Mesothelial cell of epicardium (in vitro differentiated cells): Measurements from ENCODE around the gene LTBP1. TPM values are rescaled to one million over a fixed set of nuclear protein-coding genes. Genes with fewer than 3 reads are reported as not detected.

Experiments used
- DNase-seq, 2 experiments: peaks; one replicate each; pipeline ENCODE4 v3.0.0; 2021; ENCODE audit warnings: low spot score in 2 of 2; ENCODE audit not compliant: unreplicated experiment in 2 of 2
- H3K27ac Mint-ChIP-seq: 2 replicates; pipeline ENCODE4 v1.8.0; 2021; ENCODE audit warnings: mixed read lengths
- H3K27me3 Mint-ChIP-seq: 2 replicates; pipeline ENCODE4 v1.8.0; 2021; ENCODE audit warnings: low read depth, mixed read lengths
- H3K36me3 Mint-ChIP-seq: 2 replicates; pipeline ENCODE4 v1.8.0; 2021; ENCODE audit warnings: mixed read lengths
- H3K4me1 Mint-ChIP-seq: 2 replicates; pipeline ENCODE4 v1.8.0; 2021; ENCODE audit warnings: mixed read lengths
- H3K4me3 Mint-ChIP-seq: 2 replicates; pipeline ENCODE4 v1.8.0; 2021; ENCODE audit warnings: mild to moderate bottlenecking, moderate library complexity, mixed read lengths
- H3K9me3 Mint-ChIP-seq: 2 replicates; pipeline ENCODE4 v1.8.0; 2021; ENCODE audit warnings: mixed read lengths
- total RNA-seq: library from RNA; stranded (reverse); gene quantifications from 3 replicates; pipeline ENCODE4 v1.2.1, GENCODE V29; 2021
- TF ChIP-seq, protein P1 (sequence below): fragments of 200-600 bp; sonication (generic); IDR thresholded peaks from one replicate; pipeline ENCODE4 v1.5.0; 2021; ENCODE audit warnings: antibody characterized with exemption; ENCODE audit not compliant: unreplicated experiment

Gene LTBP1
- total RNA-seq, 1 donor from 2014 or later = 80.2 TPM

DNA sequence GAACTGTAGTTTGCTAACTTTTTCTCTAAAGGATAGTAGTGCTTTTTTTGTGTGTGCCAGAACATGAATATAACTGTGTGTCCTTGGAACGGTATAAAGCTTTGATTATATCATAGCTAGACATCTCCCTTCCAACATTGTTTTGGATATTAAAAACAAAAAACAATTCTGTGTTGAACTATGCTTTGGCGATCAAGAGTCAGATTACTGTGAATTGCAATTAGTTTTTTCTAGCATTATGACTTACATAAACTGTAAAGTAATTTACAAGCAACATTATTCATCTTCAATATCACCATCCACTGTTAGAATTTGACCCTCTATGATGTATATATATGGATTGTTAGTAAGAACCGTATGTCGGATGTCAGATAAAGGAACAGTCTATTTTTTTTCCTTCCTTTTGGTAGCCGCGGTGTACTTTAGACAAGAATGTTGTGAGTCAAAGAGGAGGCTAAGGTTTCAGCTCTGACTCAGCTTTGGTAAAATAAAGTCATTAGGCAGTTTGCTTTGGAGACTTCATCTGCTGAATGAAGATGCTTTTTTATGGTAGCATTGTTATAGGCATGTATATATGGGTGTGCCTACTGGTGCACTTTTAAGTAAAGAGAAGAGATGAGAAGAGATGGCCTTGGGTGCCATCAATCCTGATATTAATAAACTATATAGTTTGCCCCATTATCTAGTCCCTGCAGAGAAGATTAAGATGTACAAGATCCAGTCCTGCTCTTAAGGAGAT, 76.4 kb downstream of the LTBP1 start:
- TF ChIP-seq, protein P1, sequence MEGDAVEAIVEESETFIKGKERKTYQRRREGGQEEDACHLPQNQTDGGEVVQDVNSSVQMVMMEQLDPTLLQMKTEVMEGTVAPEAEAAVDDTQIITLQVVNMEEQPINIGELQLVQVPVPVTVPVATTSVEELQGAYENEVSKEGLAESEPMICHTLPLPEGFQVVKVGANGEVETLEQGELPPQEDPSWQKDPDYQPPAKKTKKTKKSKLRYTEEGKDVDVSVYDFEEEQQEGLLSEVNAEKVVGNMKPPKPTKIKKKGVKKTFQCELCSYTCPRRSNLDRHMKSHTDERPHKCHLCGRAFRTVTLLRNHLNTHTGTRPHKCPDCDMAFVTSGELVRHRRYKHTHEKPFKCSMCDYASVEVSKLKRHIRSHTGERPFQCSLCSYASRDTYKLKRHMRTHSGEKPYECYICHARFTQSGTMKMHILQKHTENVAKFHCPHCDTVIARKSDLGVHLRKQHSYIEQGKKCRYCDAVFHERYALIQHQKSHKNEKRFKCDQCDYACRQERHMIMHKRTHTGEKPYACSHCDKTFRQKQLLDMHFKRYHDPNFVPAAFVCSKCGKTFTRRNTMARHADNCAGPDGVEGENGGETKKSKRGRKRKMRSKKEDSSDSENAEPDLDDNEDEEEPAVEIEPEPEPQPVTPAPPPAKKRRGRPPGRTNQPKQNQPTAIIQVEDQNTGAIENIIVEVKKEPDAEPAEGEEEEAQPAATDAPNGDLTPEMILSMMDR = no peak
- H3K4me1 Mint-ChIP-seq = peaks cover 39% of the 10 kb centered on the region
- peak overlapping the region; percentile 30 for H3K27ac Mint-ChIP-seq
- H3K36me3 Mint-ChIP-seq = peaks cover 14% of the 10 kb centered on the region
- no peak overlapping the region for H3K4me3 Mint-ChIP-seq
- H3K27me3 Mint-ChIP-seq = no peaks in the 10 kb centered on the region
- peaks cover 5% of the 10 kb centered on the region for H3K9me3 Mint-ChIP-seq
- no peak for DNase-seq

DNA sequence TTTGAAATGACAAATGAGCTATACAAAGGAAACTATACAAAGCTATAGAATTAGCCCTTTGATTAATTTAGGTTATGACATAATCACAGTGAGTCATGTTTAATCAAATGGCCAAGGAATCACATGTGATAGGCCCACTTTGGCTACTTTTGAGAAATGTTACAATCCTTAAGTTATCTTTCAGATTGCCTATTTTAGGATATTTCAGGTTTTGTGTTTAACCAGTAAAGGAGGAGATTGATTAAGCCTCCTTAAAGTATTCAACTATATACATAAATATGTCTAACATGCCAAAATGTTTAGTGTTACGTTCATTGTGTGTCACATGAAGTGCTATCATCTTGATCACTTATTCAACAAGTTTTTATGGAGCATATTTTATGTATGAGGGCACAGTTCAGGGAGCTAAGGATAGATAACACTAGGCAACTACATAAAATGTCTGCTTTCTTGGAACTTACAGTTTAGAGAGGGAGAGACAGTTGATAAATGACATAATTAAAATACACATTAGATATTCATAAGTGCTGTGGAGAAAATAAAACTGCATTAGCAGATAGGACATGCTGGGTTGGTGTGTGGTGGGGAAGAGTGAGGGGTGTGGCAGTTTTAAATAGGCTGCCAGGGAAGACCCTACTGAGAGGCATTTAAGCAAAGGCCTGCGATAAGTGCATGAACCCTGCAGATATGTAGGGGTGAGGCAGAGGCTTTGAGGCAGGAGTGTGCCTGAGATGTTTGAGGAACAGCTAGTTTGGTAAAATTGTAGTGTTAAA, 77.2 kb downstream of the LTBP1 start:
- no peak overlapping the region for H3K4me3 Mint-ChIP-seq
- peaks cover 36% of the 10 kb centered on the region for H3K4me1 Mint-ChIP-seq
- H3K27ac Mint-ChIP-seq = peak overlapping the region; percentile 30

DNA sequence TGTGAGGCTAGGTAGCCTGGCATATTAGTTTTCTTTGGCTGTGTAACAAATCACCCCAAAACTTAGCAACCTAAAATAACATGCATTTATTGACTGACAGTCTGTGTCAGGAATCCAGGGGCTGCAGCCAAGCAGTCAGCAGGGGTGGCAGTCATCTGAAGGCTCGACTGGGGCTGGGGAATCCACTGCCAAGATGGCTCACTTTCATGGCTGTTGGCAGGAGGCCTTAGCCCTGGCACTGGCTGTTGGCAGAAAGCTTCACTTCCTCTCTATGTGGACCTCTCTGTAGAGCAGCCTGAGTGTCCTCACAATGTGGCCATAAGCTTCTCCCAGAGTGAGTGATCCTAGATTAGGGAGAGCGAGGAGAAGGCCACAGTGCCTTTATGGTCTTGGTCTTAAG, 78.0 kb downstream of the LTBP1 start:
- DNase-seq = no peak
- TF ChIP-seq, protein P1 = no peak
- H3K4me3 Mint-ChIP-seq = no peak overlapping the region
- no peak overlapping the region for H3K27ac Mint-ChIP-seq
- H3K9me3 Mint-ChIP-seq = peaks cover 5% of the 10 kb centered on the region
- H3K36me3 Mint-ChIP-seq = peaks cover 14% of the 10 kb centered on the region
- H3K27me3 Mint-ChIP-seq = no peaks in the 10 kb centered on the region
- peaks cover 36% of the 10 kb centered on the region for H3K4me1 Mint-ChIP-seq

More for the DNA sequence above, 77.2 kb downstream of the LTBP1 start:
- Mint-ChIP-seq H3K36me3 (peaks cover 14% of the 10 kb centered on the region), H3K9me3 (peaks cover 5% of the 10 kb centered on the region), H3K27me3 (no peaks in the 10 kb centered on the region)
- DNase-seq = no peak
- TF ChIP-seq, protein P1 = no peak

DNA sequence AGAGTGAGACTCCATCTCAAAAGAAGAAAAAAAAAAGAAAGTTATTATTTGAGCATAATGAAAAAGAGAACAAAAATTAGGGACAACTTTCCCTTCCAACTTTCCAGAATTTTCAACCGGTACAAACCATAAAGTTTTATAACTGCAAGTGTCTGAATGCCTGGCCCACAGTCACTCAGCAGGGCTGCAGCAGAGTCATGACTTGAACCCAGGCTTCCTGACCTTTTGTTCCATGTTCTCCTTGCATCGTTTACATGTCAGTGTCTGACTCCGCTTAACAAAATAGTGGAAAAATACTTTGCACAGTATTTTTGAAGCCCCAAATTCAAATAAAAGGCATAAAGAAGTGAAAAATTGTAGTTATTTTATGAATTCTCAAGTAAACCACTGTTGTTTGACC, 82.7 kb downstream of the LTBP1 start:
- peaks cover 2% of the 10 kb centered on the region for H3K9me3 Mint-ChIP-seq
- peaks cover 7% of the 10 kb centered on the region for H3K36me3 Mint-ChIP-seq
- DNase-seq = no peak
- TF ChIP-seq, protein P1 = no peak
- H3K27me3 Mint-ChIP-seq = no peaks in the 10 kb centered on the region
- no peak overlapping the region for H3K27ac Mint-ChIP-seq
- H3K4me3 Mint-ChIP-seq = no peak overlapping the region
- peaks cover 26% of the 10 kb centered on the region for H3K4me1 Mint-ChIP-seq

DNA sequence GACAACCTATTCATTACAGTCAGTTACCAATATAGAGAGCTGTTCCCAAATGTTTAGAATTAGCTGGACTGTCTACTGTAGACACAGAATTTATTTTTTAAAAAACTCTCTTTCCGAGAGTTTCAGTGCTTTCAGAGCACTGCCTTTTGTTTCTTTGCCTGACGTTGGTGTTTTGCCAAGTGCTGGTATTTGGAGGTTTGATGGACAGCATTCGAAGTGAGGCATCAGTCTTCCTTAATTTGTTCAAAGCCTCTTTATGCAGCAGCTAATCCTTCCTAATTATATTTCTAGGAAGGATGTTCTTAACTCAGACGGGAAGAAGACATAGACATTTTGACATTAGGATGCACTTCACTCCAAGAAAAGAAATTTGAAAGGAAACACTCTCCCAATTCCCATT, 83.2 kb downstream of the LTBP1 start:
- no peaks in the 10 kb centered on the region for H3K27me3 Mint-ChIP-seq
- peaks cover 30% of the 10 kb centered on the region for H3K4me1 Mint-ChIP-seq
- TF ChIP-seq, protein P1 = no peak
- H3K36me3 Mint-ChIP-seq = peaks cover 6% of the 10 kb centered on the region
- H3K27ac Mint-ChIP-seq = no peak overlapping the region
- DNase-seq = no peak
- no peak overlapping the region for H3K4me3 Mint-ChIP-seq
- H3K9me3 Mint-ChIP-seq = no peaks in the 10 kb centered on the region
